GM20431 (cell line): ENCODE measurements around the gene TNFAIP2.

Experiments used
- in situ Hi-C: fragments of 300-500 bp; cut with MseI, MboI; formaldehyde crosslinking; loops from one replicate; pipeline ENCODE4 v1.15.0; 2020; ENCODE audit warnings: low sequenced_read_pairs; ENCODE audit not compliant: unreplicated experiment

TNFAIP2 gene, protein sequence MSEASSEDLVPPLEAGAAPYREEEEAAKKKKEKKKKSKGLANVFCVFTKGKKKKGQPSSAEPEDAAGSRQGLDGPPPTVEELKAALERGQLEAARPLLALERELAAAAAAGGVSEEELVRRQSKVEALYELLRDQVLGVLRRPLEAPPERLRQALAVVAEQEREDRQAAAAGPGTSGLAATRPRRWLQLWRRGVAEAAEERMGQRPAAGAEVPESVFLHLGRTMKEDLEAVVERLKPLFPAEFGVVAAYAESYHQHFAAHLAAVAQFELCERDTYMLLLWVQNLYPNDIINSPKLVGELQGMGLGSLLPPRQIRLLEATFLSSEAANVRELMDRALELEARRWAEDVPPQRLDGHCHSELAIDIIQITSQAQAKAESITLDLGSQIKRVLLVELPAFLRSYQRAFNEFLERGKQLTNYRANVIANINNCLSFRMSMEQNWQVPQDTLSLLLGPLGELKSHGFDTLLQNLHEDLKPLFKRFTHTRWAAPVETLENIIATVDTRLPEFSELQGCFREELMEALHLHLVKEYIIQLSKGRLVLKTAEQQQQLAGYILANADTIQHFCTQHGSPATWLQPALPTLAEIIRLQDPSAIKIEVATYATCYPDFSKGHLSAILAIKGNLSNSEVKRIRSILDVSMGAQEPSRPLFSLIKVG

DNA sequence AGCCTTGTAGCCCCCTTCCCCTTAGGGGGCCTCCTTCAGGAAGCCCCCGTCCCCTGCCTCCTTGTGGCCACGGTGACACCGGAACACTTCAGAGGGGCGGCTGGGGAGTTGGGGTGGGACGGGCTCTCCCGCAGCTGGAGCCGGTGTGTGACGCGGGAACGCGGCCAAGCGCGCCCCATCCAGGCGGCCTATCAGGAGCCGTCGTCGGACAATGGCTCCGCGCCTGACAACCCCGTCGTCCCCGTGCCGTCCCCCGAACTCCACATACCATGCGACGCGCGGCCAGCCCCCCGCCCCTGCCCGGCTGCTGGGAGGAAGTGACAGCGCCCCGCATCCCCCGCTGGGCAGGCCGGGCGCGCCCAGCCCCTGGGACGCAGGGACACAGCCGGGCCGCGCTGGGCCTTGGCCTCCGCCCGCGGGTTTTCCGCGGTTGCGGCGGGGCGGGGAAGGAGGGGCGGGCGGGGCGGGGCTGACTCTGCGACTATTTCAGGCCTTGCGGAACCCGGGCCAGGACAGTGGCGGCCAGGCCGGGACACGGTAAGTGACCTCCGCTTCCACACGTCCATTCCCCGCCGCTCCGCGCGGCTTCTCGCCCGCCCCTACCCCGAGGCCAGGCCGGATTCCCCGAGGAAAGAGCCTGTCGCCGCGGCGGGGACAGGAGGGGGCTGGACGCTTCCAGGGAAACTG, at the start of gene TNFAIP2:
Gene TNFAIP2 (plus strand): TSS at position 515 of the 687 bp plus-strand sequence. CDS start 2,997 bp downstream, outside the sequence.
- in situ Hi-C loops, result no loop called here

DNA sequence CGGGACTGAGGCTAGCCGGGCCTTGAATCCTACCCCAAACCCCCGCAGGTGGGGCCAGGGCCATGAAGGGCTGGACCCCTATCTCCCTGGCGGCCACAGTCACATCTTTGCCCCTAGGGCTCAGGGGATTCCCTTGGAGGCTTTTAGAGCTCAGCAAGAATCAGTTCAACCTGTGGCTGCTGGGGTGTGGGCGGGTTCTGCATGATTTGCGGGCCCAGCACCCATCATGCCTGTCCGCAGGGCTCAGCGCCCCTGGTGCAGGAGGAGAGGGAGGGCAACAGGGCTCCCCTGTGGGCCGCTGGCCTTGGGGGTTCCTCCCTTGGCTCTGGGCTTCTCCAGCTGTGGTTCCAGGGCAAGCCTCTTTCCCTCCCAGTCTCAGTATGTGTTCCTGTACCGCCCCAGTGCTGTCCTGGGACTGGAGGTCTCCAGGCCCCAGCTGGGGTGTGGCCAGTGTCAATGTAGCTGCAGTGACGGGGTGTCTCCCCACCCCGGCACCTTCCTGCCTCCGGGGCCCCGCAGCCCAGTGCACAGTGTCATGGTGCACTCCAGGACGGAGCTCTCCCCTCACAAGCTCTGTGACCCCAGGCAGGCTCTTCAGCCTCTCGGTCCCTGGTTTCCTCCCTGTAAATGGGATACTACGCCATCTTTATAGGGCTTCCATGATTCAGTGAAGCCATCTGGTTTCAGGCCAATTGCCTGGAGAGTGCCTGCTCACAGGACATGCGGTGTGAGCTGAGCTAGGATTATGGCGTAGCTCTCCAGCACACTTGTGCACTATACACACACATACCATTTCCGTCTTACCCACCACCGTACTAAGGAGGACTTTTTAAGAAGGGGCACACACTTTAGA, 49.2 kb upstream of the TNFAIP2 start:
- in situ Hi-C loops, result no loop called here

DNA sequence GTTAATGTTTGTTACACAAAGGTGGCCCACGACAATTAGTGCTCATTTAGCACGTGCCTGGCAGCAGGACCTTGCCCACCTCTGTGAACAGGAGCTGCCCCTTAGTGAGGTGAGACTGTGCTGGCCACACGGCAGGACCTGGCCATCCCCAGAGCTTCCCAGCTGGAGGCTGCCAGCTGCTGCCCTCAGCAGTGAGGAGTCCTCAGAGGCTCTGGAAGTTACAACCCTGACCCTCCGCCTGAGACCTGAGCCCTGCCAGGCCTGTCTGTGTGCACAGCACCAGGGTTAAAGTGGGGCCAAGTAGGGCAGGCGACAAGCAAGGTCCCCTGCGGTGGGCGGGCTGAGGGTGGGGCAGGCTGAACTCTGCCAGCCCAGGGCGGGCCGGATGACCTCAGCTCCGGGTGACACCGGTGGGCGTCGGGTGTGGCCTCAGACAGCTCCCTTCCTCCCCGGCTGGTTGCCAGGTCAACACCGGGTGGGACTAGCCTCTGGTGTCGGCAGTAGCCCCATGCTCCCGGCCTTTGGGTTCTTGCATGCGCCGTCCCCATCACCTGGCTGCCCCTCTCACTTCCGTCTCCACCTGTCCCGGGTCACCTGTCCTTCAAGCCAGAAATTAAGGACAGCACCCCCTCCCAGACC, 48.4 kb upstream of the TNFAIP2 start:
- in situ Hi-C loops, result loop anchor here (25.0 kb wide), 1 partner anchor 212 kb away; no protein-coding TSS in a partner anchor

DNA sequence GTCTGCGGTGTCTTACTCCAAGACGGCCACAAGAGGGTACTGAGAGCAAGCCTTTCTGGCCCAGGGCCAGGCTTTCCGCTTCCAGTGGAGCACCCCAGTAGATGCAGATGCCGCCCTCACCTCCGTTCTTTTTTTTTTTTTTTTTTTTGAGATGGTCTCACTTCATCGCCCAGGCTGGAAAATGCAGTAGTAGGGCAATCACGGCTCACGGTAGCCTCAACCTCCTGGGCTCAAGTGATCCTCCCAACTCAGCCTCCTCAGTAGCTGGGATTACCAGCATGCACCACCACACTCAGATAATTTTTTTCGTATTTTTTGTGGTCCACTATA, 44.9 kb upstream of the TNFAIP2 start:
- in situ Hi-C loops, result loop anchor here (25.0 kb wide), 1 partner anchor 209 kb away; no protein-coding TSS in a partner anchor

DNA sequence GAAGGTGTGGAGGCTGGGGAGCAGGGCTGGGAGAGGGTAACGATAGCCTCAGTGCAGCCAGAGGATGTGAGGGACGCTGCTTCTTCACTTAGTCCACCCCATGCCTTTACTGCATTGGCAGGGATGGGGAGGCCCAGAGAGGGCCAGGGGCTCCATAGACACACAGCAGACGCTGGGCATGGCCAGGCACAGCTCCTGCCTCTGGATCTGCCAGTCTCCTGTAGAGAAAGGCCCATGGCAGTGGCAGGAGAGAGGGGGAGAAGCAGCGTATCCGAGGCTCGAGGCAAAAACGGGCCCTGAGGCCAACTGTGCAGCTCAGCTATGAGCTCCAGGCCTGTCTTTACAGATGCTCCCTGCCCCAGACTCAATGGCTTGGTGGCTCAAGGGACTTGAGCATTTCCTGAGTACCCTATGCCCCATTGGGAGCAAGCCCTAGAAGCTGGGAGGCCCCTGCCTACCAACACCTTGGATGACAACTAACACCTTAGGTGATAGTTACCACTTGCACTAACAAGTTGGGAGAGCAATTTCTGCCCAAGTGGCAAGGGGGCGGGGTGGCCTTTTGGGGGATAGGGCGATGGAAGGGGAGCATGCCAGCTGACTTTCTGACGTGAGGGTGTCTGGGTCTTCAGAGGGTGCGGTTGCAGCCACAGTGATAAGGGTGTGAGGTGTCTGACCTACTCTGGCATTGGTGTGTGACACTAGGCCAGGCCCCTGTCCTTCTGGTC, 44.2 kb upstream of the TNFAIP2 start:
- in situ Hi-C loops, result loop anchor here (25.0 kb wide), 1 partner anchor 208 kb away; no protein-coding TSS in a partner anchor

DNA sequence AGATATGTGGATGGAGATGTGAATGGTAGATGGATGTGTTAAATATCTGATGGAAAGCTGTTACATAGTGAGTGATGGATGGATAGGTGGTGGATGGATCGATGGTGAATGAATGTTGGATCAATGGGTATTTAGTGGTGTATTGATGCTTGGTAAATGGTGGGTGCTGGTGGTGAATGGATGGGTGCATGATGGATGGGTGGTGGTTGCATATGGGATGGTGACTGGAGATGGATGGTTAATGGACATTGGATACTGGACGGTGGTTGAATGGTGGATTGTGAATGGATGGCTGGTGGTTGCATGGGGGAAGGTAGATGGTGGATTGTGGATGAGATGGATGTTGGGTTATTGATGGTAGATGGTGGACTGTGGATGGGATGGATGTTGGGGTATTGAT, 41.3 kb upstream of the TNFAIP2 start:
- in situ Hi-C loops, result loop anchor here (25.0 kb wide), 1 partner anchor 205 kb away; no protein-coding TSS in a partner anchor

DNA sequence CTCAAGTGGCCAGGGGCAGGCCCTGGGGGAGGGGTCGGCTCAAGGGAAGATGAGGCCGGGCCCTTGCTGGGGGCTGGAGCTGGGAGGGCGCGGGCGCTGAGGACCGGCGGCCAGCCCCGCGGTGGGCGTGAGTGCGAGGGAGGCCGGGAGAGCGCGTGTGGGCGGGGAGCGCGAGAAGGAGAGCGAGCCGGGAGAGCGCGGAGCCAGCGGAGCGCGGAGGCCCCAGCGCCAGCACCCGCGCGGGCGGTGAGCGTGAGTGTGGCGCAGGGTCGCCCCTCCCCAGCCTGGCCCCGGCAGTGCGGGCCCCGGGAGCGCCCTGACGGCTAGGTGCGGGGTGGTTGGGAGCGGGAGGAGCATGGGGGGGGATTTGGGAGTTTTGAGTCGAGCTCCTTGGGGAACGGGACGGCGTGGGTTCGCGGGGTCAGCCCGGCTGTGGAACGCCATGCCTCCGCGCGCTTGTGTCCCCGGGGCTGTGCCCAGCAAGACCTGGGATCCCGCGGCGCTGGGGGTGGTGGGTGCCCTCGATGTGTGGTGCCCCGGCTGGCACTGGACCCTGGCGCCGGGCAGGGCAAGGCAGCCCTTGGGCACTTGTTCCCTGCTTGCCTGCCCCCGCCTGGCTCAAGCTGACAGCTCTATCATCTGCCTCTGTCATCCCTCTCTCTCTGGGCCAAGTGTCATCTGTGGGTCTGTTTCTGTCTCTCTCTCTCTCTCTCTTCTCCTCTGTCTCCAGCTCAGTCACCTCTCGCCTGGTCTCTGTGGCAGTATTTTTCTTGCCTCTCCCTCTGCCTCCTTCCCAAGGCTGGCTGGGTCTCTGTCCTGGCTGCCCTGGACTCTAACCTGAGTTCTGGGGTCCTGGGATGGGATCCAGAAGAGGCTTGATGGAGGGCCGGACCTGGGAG, 39.0 kb upstream of the TNFAIP2 start, which contains the start of gene LBHD2:
Gene LBHD2 (plus strand): TSS at position 190 of the 899 bp plus-strand sequence. CDS start 1,803 bp downstream, outside the sequence.
- in situ Hi-C loops, result loop anchor here (25.0 kb wide), 1 partner anchor 203 kb away; no protein-coding TSS in a partner anchor

DNA sequence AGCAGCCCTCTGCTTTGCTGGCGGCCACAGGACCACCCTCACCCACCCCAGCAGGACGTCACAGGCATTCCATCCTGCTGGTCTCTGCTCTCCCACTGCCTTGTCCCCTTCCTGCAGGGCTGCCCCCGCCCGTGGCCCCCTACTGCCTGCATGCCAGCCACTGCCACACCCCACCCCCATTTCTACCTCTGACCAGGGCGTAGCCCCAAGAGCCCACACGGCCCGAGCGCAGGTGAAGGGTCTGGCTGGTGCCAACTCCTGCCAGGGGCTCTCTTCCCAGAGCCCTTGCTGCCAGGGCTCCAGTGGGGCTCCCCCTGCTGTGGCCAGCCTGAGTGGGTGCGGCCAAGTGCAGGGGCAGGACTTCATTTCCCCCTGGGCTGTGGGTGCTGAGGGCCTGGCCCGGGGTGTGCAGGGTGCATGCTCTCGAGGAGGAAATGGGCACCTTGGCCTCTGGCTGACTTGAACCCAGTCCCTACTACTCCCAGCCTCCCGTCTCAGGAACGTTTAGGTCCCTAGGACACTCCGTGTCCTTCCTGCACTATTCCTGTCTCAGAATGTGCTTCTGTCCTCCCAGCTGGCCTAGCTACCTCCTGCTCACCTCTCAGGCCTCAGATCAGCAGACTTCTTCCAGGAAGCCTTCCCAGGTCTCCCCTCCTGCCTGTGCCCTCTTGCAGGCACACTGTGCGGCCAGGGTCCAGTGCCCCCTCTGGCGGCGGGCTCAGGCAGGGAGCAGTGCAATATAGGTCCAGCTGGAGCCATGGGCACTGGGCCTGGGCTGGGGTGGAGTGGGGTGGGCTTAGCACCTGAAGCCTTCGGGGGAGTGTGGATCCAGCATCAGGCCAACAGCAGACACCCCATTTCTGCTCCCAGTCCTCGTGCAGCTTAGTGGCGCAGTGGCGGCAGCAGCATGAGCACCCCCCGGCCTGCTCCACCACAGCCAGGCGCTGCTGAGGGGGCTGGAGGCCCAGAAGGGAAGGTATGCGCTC, 37.9 kb upstream of the TNFAIP2 start:
- in situ Hi-C loops, result loop anchor here (25.0 kb wide), 1 partner anchor 202 kb away; no protein-coding TSS in a partner anchor

DNA sequence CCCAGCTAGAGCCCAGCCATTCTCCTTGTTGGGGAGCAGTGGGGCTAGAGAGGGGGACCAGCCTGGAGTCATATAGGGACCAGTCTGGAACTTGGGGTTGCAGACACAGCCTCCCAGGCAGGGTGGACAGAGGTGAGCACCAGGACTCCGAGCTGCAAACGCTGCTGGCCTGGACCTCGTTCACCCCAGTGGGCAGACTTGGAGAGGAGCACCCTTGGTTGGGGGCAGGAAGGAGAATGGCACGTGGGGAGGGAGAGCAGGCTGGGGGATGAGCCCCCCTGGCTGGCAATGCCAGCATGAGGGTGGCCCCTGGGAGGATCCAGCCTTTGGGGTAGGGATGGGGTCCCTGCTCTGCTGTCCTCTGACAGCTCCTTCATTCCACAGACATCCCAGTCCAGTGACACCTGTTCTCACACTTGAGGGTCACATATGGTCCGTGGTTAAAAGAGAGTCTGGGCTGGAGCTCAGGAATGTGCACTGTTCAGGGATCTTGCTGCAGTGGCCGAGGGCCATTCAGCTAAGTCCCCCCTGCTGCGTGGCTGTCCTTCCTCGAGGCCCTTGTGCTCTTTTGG, 36.4 kb upstream of the TNFAIP2 start:
- in situ Hi-C loops, result loop anchor here (25.0 kb wide), 1 partner anchor 200 kb away; no protein-coding TSS in a partner anchor

DNA sequence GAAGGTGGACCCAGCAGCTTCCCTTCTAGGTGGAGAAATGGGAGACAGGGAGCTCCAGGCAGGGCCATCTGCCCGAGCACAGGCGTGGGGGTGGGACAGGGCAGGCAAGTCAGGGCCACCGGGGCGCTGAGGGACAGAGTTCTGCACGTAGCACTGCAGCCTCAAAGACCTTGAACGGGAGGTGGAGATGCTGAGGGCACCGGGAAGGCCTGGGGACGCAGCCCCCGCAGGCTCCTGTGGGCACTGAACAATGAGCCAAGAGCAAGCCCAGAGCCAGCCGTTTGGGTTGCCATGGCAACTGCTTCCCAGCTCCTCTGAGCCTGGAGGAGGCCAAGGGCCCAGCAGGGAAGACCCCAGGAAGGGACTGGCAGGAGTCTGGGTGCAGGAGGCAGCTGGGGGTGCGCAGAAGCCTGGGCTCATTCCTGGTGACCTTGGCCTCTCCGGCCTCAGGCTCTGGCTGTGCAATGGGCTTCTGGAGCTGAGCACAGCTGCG, 35.9 kb upstream of the TNFAIP2 start:
- in situ Hi-C loops, result loop anchor here (25.0 kb wide), 1 partner anchor 200 kb away; no protein-coding TSS in a partner anchor

DNA sequence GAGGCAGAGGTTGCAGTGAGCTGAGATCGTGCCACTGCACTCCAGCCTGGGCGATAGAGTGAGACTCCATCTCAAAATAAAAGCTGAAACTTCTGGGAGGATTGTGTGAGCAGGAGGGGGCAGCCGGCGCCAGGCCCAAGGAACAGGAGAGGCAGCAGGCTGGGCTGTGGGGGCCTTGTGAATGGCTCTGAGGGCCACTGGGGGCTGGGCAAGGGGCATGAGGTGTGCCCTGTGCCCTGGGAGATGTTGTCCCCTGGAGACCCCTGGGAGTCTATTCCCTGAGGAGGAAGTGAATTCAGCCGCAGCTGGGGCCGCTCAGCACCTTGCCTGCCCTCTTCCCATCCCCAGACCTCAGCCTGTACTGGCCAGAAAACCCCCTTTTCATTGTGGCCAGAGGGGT, 34.3 kb upstream of the TNFAIP2 start:
- in situ Hi-C loops, result loop anchor here (25.0 kb wide), 1 partner anchor 198 kb away; no protein-coding TSS in a partner anchor

DNA sequence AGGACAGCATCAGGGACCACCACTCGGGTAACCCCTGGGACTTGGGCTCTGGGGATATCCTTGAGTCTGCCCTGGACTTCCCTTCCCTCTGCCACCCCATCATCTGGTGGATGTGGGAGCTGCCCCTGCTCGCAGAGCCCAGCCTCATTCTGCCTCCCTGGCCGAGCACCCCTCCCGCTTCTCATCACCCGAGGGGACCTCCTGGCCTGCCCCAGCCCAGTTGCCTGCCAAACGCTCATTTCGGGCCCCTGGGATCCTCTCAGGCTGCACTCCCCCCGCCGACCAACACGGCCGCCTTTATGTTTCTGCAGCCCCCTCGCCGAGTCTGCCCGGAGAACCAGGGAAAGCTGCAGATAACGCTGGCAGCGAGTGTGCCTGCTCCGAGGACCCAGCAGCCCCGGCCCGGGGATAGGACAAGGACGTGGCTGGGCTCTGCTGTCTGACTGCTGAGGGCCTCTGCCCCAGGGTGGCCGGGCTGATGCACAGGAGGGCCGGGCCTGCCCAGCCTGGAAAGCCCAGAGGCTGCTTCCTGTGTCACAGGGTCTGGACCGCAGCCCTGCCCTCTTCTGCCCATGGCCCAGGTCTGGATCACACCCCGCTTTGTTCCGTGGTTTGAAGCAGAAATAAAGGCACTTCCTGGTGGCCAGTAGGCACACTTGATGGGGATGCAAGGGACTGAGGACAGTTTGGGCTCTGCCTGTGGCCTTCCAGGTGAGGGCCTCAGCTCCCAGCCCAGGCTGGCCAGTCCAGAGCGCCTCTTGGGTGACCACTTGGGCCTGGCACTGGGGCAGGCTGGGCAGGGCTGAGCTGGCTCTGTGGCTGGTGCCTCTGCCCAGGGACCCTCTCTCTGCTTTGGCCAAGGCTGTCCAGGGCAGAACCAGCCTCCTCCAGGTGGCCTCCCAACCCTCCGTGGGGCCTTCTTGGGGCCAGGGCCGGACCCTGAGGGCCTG, 33.6 kb upstream of the TNFAIP2 start:
- in situ Hi-C loops, result loop anchor here (25.0 kb wide), 1 partner anchor 198 kb away; no protein-coding TSS in a partner anchor

DNA sequence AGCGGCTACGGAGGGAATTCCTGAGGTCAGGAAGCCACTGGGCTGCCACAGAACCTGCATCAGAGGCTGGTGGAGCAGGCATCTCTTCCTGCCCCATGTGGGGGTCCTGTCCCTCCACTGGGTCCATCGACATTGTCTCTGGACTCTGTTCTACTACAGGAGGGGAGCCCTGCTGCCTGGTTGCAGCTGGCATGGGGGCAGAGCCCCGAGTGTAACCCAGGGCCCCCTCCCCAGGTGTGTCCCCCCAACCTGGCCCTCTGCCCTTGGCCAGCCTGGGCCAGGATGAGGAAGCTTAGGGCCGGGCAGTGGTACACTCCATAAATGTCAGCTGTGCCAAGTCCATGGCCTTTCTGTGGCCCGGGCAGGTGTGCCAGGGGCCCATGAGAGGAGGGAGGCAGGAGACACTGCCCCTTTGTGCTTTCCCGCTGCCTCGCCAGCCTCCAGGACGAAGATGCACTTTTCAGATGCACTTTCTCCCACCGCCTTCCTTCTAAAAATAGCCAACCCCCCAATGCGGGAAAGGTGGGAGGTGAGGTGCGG, 32.7 kb upstream of the TNFAIP2 start:
- in situ Hi-C loops, result loop anchor here (25.0 kb wide), 1 partner anchor 197 kb away; no protein-coding TSS in a partner anchor
